ENCODE measurements around the gene SLC16A6. TPM values are rescaled to one million over a fixed set of nuclear protein-coding genes. Genes with fewer than 3 reads are reported as not detected.

Gene SLC16A6
- polyA plus RNA-seq, 1 of the 3 experiments (the other 2 are of a cell fraction) = not detected

GRCh38 chr17:68320311-68320865 is 29.5 kb upstream of the SLC16A6 start:
- no peaks in the 10 kb centered on the region for H3K9me3 ChIP-seq
- H4K20me1 ChIP-seq (ENCODE audit: insufficient read depth) = no peaks in the 10 kb centered on the region
- no peak overlapping the region for H3K4me2 ChIP-seq
- H3K79me2 ChIP-seq (ENCODE audit: insufficient read depth) = no peaks in the 10 kb centered on the region
- H3K9ac ChIP-seq = no peak overlapping the region
- H3K4me3 ChIP-seq (ENCODE audit: low read depth in 2 of 2, low read length in 1 of 2) = no peak overlapping the region
- H3K27ac ChIP-seq (ENCODE audit: low read depth in 2 of 2, low read length in 1 of 2) = no peak overlapping the region
- TF ChIP-seq CHD2 (IDR thresholded peaks at IDR 0.05; ENCODE audit: low read length, partially characterized antibody) = no peak
- peak; percentile 79 for TF ChIP-seq REST (IDR thresholded peaks at IDR 0.05; ENCODE audit: low read depth, low read length)
- no peaks in the 10 kb centered on the region for H3K9me2 ChIP-seq
- H3K4me1 ChIP-seq (ENCODE audit: control insufficient read depth in 1 of 2, insufficient read depth in 2 of 2, low read depth in 1 of 2, low read length in 1 of 2) = no peaks in the 10 kb centered on the region
- no peaks in the 10 kb centered on the region for H3F3A ChIP-seq (replicated peaks; ENCODE audit: insufficient read depth)
- ChIA-PET POLR2A (no interaction called here), CTCF (interaction anchor here (2.3 kb wide), 1 partner anchor 116 kb away, joined by 8 read pairs; no protein-coding TSS in a partner anchor)
- no peak for DNase-seq
- no peak overlapping the region for H2AFZ ChIP-seq (ENCODE audit: low read depth)
- WGBS (ENCODE audit: low lambda C conversion rate) = 12% methylated on average over 5 of the region's 5 CpGs
- no peaks in the 10 kb centered on the region for H3K36me3 ChIP-seq (replicated peaks in 1 of 2; ENCODE audit: control insufficient read depth in 1 of 2, insufficient read depth in 2 of 2, low read length in 1 of 2)
- no peaks in the 10 kb centered on the region; the same call in 1 of the 2 replicates for H3K27me3 ChIP-seq (ENCODE audit: insufficient read depth)

GRCh38 chr17:68319410-68320162 is 28.7 kb upstream of the SLC16A6 start:
- Histone ChIP-seq H3K27ac (ENCODE audit: low read depth in 2 of 2, low read length in 1 of 2) (no peak overlapping the region), H3K79me2 (ENCODE audit: insufficient read depth) (no peaks in the 10 kb centered on the region), H3K9ac (no peak overlapping the region), H3K4me3 (ENCODE audit: low read depth in 2 of 2, low read length in 1 of 2) (no peak overlapping the region), H4K20me1 (ENCODE audit: insufficient read depth) (no peaks in the 10 kb centered on the region), H3K36me3 (replicated peaks in 1 of 2; ENCODE audit: control insufficient read depth in 1 of 2, insufficient read depth in 2 of 2, low read length in 1 of 2) (no peaks in the 10 kb centered on the region), H3K4me2 (no peak overlapping the region), H3K4me1 (ENCODE audit: control insufficient read depth in 1 of 2, insufficient read depth in 2 of 2, low read depth in 1 of 2, low read length in 1 of 2) (no peaks in the 10 kb centered on the region), H3K27me3 (ENCODE audit: insufficient read depth) (no peaks in the 10 kb centered on the region; the same call in 1 of the 2 replicates), H3F3A (replicated peaks; ENCODE audit: insufficient read depth) (no peaks in the 10 kb centered on the region), H3K9me2 (no peaks in the 10 kb centered on the region), H3K9me3 (no peaks in the 10 kb centered on the region), H2AFZ (ENCODE audit: low read depth) (no peak overlapping the region)
- 63% methylated on average over 12 of the region's 12 CpGs for WGBS (ENCODE audit: low lambda C conversion rate)
- POLR2A ChIA-PET = no interaction called here
- CTCF ChIA-PET = interaction anchor here (1.0 to 1.8 kb wide), 4 partner anchors 9 to 79 kb away, joined by 3 to 8 read pairs (median 4); no protein-coding TSS in a partner anchor
- TF ChIP-seq MAX (IDR thresholded peaks at IDR 0.05; ENCODE audit: low read depth) (no peak), RCOR1 (IDR thresholded peaks at IDR 0.05; ENCODE audit: low read length) (no peak), REST (IDR thresholded peaks at IDR 0.05; ENCODE audit: low read depth, low read length) (no peak), YY1 (IDR thresholded peaks at IDR 0.05; ENCODE audit: low read depth) (no peak), FOSL2 (IDR thresholded peaks at IDR 0.05; ENCODE audit: borderline replicate concordance, low read depth) (no peak), CTCF (IDR thresholded peaks at IDR 0.05) (no peak), IRF3 (IDR thresholded peaks at IDR 0.05; ENCODE audit: low read depth, low read length) (no peak)
- DNase-seq = no peak
